Liver (tissue), 9 donors: ENCODE results near the gene DICER1. TPM values are rescaled to one million over a fixed set of nuclear protein-coding genes. Genes with fewer than 3 reads are reported as not detected.

Experiments used
- DNase-seq: peaks from one replicate; pipeline ENCODE4 v3.0.0-alpha.2; 2017; ENCODE audit warnings: low spot score
- H3K27ac ChIP-seq, 2 donors: one replicate each; pipeline ENCODE4 v1.7.0; 2013; ENCODE audit warnings: inconsistent platforms in 2 of 2, low read length in 2 of 2, control low read depth in 1 of 2, low read depth in 1 of 2, mild to moderate bottlenecking in 1 of 2
- H3K27me3 ChIP-seq, 4 donors: one replicate each; pipeline versions ENCODE4 v1.6.1 to v1.7.0; 2013; ENCODE audit warnings: low read length in 3 of 4, inconsistent platforms in 1 of 4, mild to moderate bottlenecking in 1 of 4, moderate library complexity in 1 of 4; ENCODE audit not compliant: control insufficient read depth in 4 of 4, insufficient read depth in 4 of 4
- H3K36me3 ChIP-seq, 4 donors: one replicate each; pipeline versions ENCODE4 v1.6.1 to v1.7.0; 2013; ENCODE audit warnings: low read length in 3 of 4, mild to moderate bottlenecking in 3 of 4, low read depth in 1 of 4, moderate library complexity in 1 of 4; ENCODE audit not compliant: control insufficient read depth in 4 of 4, insufficient read depth in 3 of 4
- H3K4me1 ChIP-seq, 4 donors: one replicate each; pipeline versions ENCODE4 v1.6.1 to v1.7.0; 2013; ENCODE audit warnings: low read length in 3 of 4, mild to moderate bottlenecking in 3 of 4, moderate library complexity in 1 of 4; ENCODE audit not compliant: control insufficient read depth in 4 of 4, insufficient read depth in 4 of 4
- H3K4me3 ChIP-seq, 3 donors: one replicate each; pipeline versions ENCODE4 v1.6.1 to v1.7.0; 2013; ENCODE audit warnings: low read length in 3 of 3, control low read depth in 1 of 3, low read depth in 1 of 3, mild to moderate bottlenecking in 1 of 3
- H3K9ac ChIP-seq, 2 donors: one replicate each; pipeline ENCODE4 v1.7.0; 2013; ENCODE audit warnings: low read length in 2 of 2, mild to moderate bottlenecking in 2 of 2, moderate library complexity in 2 of 2, control low read depth in 1 of 2, low read depth in 1 of 2
- H3K9me3 ChIP-seq, 4 donors: one replicate each; pipeline versions ENCODE4 v1.6.1 to v1.7.0; 2013; ENCODE audit warnings: low read length in 3 of 4; ENCODE audit not compliant: control insufficient read depth in 4 of 4
- EGR1 ChIP-seq, 2 donors: IDR thresholded peaks; 2 replicates each; pipeline ENCODE4 v1.6.1; 2016 to 2018; ENCODE audit warnings: antibody characterized with exemption in 2 of 2, low read depth in 2 of 2
- FOXA1 ChIP-seq: IDR thresholded peaks from 2 replicates; pipeline ENCODE4 v1.6.1; 2016; ENCODE audit warnings: antibody characterized with exemption
- FOXA2 ChIP-seq: IDR thresholded peaks from 2 replicates; pipeline ENCODE4 v1.6.1; 2016; ENCODE audit warnings: antibody characterized with exemption
- GABPA ChIP-seq, 2 donors: IDR thresholded peaks in 1 of 2; conservative IDR thresholded peaks in 1 of 2; 2 replicates each; pipeline ENCODE4 v1.6.1; 2016; ENCODE audit warnings: antibody characterized with exemption in 2 of 2, mild to moderate bottlenecking in 1 of 2, moderate library complexity in 1 of 2
- HNF4A ChIP-seq, 2 donors: conservative IDR thresholded peaks; 2 replicates each; pipeline ENCODE4 v1.6.1; 2016; ENCODE audit warnings: antibody characterized with exemption in 2 of 2, mild to moderate bottlenecking in 2 of 2
- JUND ChIP-seq, 2 donors: IDR thresholded peaks; 2 replicates each; pipeline ENCODE4 v1.6.1; 2016; ENCODE audit warnings: antibody characterized with exemption in 2 of 2
- RXRA ChIP-seq, 2 donors: IDR thresholded peaks; 2 replicates each; pipeline ENCODE4 v1.6.1; 2017 to 2018; ENCODE audit warnings: antibody characterized with exemption in 2 of 2, mild to moderate bottlenecking in 1 of 2
- TAF1 ChIP-seq: conservative IDR thresholded peaks from 2 replicates; pipeline ENCODE4 v1.6.1; 2016; ENCODE audit warnings: antibody characterized with exemption, mild to moderate bottlenecking
- YY1 ChIP-seq: IDR thresholded peaks from 2 replicates; pipeline ENCODE4 v1.6.1; 2016; ENCODE audit warnings: antibody characterized with exemption, mild to moderate bottlenecking
- WGBS: extraction: QIAGEN DNeasy Blood & Tissue Kit; methylation state at CpG from one replicate; pipeline ENCODE4 v1.1.7; 2013; 5-methylcytosine and 5-hydroxymethylcytosine counted together
- polyA plus RNA-seq, 2 donors: library from polyadenylated mRNA; stranded (reverse) in 1 of 2; unstranded in 1 of 2; fragments of 200-250 nt in 1 of 2; fragments of >200 nt in 1 of 2; fragmentation: Nextera tagmentation in 1 of 2; extraction: Ambion mirVana in 1 of 2; gene quantifications; one replicate each; pipeline versions ENCODE4 v1.2.1 to v1.2.3, GENCODE V29; 2013 to 2015
- total RNA-seq, 2 donors: library from RNA; depleted of rRNA; stranded (reverse); fragments of >200 nt; gene quantifications; one replicate each; pipeline ENCODE4 v1.2.3, GENCODE V29; 2014
- TF ChIP-seq, protein P1 (sequence below): IDR thresholded peaks from 2 replicates; pipeline ENCODE4 v1.6.1; 2016; ENCODE audit warnings: antibody characterized with exemption
- TF ChIP-seq, protein P2 (sequence below): IDR thresholded peaks from 2 replicates; pipeline ENCODE4 v1.6.1; 2016; ENCODE audit warnings: antibody characterized with exemption, mild to moderate bottlenecking
- donor health status: healthy.
- donor health status: healthy.
- donor health status: healthy.
- donor health status: healthy.
- donor health status: healthy.

Gene DICER1
- total and polyA plus RNA-seq, 4 donors: 7.5 to 43.6 (median 20.3) TPM

DNA sequence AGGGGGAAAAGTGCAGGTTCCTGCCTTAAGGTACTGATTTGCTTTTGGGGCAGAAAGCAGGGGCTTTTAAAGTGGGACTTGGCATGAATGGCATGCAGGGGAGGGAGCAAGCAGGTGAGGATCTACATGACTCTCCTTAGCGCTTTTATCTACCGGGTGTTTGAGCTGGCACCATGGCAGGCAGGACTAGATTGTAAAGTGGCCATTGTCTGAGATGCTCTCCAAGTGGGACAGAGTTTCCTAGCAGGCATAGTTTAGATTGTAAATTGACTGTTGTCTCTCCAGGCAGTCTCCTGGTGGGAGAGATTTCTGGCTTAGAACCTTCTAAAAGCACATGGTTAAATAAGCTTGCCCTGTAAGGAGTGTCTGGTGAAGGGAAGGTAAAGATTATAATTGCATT, 5.3 kb upstream of the DICER1 start (continued):
- TF ChIP-seq, protein P1, sequence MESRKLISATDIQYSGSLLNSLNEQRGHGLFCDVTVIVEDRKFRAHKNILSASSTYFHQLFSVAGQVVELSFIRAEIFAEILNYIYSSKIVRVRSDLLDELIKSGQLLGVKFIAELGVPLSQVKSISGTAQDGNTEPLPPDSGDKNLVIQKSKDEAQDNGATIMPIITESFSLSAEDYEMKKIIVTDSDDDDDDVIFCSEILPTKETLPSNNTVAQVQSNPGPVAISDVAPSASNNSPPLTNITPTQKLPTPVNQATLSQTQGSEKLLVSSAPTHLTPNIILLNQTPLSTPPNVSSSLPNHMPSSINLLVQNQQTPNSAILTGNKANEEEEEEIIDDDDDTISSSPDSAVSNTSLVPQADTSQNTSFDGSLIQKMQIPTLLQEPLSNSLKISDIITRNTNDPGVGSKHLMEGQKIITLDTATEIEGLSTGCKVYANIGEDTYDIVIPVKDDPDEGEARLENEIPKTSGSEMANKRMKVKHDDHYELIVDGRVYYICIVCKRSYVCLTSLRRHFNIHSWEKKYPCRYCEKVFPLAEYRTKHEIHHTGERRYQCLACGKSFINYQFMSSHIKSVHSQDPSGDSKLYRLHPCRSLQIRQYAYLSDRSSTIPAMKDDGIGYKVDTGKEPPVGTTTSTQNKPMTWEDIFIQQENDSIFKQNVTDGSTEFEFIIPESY: no peak
- TF ChIP-seq RXRA (IDR thresholded peaks at IDR 0.05): no peak
- TF ChIP-seq GABPA (IDR thresholded peaks at IDR 0.05 in 1 of 2, conservative IDR thresholded peaks at IDR 0.05 in 1 of 2): no peak

DNA sequence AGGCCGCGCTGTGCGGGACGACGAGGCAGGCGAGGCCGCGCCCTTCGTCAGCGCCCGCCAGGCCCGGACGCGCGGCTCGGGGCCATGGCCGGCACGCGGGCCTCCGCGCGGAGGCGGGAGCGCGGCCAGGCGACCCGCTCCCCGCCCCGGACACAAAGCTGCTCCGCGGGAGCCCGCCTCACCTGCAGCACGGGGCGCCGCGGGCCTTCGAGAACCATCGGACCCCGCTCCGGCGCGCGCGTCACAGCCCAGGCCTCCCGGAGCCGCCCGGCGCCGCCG, 342 bp downstream of the DICER1 start:
- H3K4me1 ChIP-seq: peaks cover 2 to 35% (median 18%) of the 10 kb centered on the region in 4 donors

DNA sequence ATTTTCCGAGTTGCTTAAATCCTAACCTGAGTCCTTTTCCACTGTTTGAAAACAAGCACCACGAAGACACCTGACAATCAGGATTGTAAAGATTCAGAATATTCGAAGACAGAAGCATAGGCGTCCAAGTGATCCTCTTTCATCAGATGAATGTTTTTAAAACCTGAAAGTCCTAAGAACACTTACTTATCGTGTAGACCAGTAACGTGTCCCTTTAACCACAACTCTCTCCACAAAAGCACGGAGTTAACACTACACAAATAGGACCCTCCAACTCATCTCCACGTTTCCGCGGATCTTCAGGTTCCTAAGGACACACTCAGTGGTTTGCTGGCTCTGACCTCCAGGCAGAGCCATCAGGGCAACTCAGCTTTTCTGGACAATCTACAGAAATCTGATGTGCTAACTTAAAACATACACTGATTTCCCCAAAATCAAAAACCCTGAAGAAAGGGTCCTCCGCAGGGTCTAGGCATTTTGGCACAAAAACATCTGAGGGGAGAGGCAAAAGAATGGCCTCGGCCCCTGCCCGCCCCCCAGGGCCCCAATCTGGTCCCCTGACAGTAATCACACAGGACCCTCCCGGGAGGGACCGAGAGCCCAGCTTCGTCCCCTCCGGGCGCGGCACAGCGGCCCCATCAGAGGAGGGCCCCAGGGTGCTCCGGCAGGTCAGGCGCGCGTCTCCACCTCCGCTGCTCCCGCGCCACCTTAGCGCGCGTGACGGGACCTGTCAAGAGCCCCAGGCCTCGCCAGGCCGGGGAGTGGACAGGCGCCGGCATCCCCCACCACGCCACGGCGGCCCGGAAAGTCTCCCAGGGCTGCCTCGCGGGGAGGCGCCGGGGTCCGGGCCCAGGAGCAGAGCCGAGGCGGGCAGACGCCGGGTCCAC, 925 bp downstream of the DICER1 start:
- TF ChIP-seq JUND (IDR thresholded peaks at IDR 0.05): no peak
- DNase-seq: peak; percentile 53
- H3K4me1 ChIP-seq: peaks cover 2 to 35% (median 16%) of the 10 kb centered on the region in 4 donors
- H3K36me3 ChIP-seq: no peaks in the 10 kb centered on the region
- H3K4me3 ChIP-seq: peak overlapping the region; percentile 58 to 98 (median 73)
- no peaks in the 10 kb centered on the region for H3K9me3 ChIP-seq
- WGBS: 1% methylated on average over 48 of the region's 48 CpGs
- peak overlapping the region; percentile 69 to 93 for H3K27ac ChIP-seq
- peak overlapping the region; percentile 70 to 89 for H3K9ac ChIP-seq
- H3K27me3 ChIP-seq: no peaks in the 10 kb centered on the region

More for the DNA sequence above, 342 bp downstream of the DICER1 start:
- Histone ChIP-seq H3K9ac (peak overlapping the region in 1 of 2 donors; percentile 89), H3K27ac (peak overlapping the region; percentile 69 to 93), H3K9me3 (no peaks in the 10 kb centered on the region), H3K27me3 (no peaks in the 10 kb centered on the region), H3K4me3 (peak overlapping the region; percentile 58 to 98 (median 73)), H3K36me3 (no peaks in the 10 kb centered on the region)
- under 1% methylated on average over 50 of the region's 50 CpGs for WGBS
- DNase-seq: no peak
- TF ChIP-seq EGR1 (IDR thresholded peaks at IDR 0.05; ENCODE audit: low read depth in 2 of 2) (no peak), FOXA2 (no peak), HNF4A (conservative IDR thresholded peaks at IDR 0.05) (no peak), YY1 (no peak), FOXA1 (no peak), TAF1 (no peak)
- TF ChIP-seq, protein P1: no peak

DNA sequence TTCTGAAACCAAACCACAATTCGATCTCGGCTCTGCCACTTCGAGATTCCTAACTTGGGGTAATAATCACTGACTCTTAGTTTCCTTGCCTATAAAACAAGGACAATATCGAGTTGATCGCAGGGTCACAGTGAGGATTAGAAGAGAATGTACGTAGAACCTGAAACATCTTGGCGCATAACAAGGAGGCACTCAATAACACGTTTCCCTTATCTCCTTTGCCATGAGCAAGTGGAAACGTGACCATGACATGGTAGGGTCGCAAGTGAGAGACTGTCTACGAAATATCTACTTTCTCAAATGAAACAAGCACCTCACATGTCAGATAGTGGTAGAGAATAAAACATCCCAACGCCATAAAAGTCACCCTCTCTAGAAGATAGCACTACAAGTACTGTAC, 2.3 kb downstream of the DICER1 start:
- Histone ChIP-seq H3K36me3 (no peaks in the 10 kb centered on the region), H3K9ac (no peak overlapping the region), H3K27ac (peak overlapping the region in 1 of 2 donors; percentile 24), H3K27me3 (no peaks in the 10 kb centered on the region), H3K9me3 (no peaks in the 10 kb centered on the region), H3K4me3 (peak overlapping the region in 1 of 3 donors; percentile 20), H3K4me1 (peaks cover 2 to 39% (median 14%) of the 10 kb centered on the region in 4 donors)
- DNase-seq: no peak
- 91% methylated on average over 12 of the region's 12 CpGs for WGBS
- TF ChIP-seq, protein P2, sequence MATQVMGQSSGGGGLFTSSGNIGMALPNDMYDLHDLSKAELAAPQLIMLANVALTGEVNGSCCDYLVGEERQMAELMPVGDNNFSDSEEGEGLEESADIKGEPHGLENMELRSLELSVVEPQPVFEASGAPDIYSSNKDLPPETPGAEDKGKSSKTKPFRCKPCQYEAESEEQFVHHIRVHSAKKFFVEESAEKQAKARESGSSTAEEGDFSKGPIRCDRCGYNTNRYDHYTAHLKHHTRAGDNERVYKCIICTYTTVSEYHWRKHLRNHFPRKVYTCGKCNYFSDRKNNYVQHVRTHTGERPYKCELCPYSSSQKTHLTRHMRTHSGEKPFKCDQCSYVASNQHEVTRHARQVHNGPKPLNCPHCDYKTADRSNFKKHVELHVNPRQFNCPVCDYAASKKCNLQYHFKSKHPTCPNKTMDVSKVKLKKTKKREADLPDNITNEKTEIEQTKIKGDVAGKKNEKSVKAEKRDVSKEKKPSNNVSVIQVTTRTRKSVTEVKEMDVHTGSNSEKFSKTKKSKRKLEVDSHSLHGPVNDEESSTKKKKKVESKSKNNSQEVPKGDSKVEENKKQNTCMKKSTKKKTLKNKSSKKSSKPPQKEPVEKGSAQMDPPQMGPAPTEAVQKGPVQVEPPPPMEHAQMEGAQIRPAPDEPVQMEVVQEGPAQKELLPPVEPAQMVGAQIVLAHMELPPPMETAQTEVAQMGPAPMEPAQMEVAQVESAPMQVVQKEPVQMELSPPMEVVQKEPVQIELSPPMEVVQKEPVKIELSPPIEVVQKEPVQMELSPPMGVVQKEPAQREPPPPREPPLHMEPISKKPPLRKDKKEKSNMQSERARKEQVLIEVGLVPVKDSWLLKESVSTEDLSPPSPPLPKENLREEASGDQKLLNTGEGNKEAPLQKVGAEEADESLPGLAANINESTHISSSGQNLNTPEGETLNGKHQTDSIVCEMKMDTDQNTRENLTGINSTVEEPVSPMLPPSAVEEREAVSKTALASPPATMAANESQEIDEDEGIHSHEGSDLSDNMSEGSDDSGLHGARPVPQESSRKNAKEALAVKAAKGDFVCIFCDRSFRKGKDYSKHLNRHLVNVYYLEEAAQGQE: no peak
- TF ChIP-seq TAF1 (no peak), GABPA (IDR thresholded peaks at IDR 0.05 in 1 of 2, conservative IDR thresholded peaks at IDR 0.05 in 1 of 2) (no peak), EGR1 (IDR thresholded peaks at IDR 0.05; ENCODE audit: low read depth in 2 of 2) (no peak)
